ENCODE data around the gene ANGPTL2.

DNA sequence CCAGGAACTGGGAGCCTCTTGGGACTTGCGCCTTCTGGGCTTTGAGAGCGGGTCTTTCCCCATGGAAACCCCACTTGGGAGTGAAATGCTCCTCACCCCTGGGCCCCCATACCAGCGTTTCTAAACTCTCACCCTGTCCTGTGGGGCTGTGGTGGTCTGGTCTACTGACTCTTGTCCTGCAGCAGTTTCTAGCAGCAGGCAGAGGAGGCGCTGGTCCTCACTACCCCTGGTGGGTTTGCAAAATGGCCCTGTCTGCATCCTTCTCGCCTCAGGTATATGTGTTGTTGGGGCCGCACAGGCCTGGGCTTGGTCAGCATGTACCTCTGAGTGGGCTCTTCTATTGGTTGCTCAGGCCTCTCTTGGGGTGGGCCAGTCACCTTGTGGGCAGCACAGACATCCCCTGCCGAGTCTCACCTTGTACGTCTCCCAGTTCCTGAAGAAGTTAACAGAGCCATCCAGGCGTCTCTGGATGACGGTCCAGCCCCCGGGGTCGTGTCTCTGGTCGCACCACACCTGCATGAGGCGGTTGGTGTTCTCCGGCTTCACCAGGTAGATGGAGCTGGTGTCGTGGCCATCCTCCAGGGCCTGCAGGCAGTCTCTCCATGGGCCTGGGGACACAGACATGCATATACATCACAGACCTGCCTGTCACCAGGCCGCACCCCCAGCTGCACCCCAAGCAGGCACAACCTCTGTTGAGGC lies 29.0 kb downstream of the ANGPTL2 start:
- TF ChIP-seq, protein P1, sequence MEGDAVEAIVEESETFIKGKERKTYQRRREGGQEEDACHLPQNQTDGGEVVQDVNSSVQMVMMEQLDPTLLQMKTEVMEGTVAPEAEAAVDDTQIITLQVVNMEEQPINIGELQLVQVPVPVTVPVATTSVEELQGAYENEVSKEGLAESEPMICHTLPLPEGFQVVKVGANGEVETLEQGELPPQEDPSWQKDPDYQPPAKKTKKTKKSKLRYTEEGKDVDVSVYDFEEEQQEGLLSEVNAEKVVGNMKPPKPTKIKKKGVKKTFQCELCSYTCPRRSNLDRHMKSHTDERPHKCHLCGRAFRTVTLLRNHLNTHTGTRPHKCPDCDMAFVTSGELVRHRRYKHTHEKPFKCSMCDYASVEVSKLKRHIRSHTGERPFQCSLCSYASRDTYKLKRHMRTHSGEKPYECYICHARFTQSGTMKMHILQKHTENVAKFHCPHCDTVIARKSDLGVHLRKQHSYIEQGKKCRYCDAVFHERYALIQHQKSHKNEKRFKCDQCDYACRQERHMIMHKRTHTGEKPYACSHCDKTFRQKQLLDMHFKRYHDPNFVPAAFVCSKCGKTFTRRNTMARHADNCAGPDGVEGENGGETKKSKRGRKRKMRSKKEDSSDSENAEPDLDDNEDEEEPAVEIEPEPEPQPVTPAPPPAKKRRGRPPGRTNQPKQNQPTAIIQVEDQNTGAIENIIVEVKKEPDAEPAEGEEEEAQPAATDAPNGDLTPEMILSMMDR (IDR thresholded peaks at IDR 0.05; ENCODE audit: low read depth, low read length, poor library complexity, severe bottlenecking), result no peak
- no peak for TF ChIP-seq EZH2phosphoT487 (IDR thresholded peaks at IDR 0.05; ENCODE audit: borderline replicate concordance, low read length)
